GM21360 (cell line): Measurements from ENCODE around the gene APBA2.

Source experiments
- ATAC-seq: cut with Tn5 transposase; IDR thresholded peaks from one replicate; pipeline ENCODE4 v1.9.1; 2021; ENCODE audit warnings: mild to moderate bottlenecking, moderate library complexity; ENCODE audit not compliant: unreplicated experiment

Gene APBA2

DNA sequence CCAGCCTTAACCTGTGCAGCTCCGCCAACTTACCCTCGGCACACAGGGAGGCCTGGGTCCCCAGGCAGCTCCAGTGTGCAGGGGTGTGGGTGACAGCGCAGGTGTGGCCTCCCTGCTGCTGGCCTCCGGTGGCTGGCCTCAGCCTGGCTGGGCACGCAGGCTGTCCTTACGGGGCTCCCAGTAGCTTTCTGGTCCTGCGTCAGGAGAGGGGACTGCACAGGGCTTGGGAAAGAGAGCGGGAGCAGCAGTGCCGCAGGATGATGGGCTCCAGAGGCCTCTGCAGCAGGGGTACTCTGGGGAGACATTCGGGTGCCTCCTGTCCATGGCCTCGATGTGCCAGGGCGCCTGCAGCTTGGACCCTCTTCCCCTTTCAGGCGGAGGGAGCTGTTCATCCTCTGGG lies 9.4 kb downstream of the APBA2 start:
- ATAC-seq, result no peak

DNA sequence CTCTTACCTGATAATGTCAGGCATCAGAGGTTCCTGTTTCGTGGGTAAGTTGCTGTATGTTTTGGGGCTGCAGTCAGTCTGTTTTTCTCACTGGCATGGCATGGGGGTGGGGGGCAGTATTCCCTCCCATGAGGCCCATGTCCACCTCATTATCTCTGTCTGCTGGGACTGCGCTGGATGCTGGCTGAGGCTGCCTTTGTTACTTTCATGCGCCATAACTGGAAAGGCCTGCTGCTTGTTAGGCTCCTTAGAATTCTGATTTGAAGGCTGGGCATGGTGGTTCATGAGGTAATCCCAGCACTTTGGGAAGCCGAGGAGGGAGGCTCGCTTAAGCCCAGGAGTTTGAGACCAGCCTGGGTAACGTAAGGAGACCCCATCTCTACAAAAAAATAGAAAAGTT lies 9.8 kb downstream of the APBA2 start:
- no peak for ATAC-seq

DNA sequence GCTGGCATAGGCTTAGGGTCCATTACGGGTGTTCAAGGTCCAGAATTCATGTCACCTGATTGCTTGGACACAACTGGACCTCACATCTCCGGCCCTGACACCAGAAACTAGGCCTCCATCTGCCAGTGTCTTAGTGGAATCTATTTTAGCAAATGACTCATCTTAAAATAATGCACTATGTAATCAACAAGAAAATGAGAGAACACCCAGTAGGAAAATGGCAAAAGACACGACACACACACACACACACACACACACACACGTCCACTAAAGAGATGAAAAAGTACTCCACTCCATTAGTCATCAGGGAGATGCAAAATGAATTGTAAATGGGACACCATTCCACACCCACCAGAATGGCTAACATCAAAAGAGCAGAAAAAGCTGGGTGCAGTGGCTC lies 11.2 kb downstream of the APBA2 start:
- no peak for ATAC-seq

DNA sequence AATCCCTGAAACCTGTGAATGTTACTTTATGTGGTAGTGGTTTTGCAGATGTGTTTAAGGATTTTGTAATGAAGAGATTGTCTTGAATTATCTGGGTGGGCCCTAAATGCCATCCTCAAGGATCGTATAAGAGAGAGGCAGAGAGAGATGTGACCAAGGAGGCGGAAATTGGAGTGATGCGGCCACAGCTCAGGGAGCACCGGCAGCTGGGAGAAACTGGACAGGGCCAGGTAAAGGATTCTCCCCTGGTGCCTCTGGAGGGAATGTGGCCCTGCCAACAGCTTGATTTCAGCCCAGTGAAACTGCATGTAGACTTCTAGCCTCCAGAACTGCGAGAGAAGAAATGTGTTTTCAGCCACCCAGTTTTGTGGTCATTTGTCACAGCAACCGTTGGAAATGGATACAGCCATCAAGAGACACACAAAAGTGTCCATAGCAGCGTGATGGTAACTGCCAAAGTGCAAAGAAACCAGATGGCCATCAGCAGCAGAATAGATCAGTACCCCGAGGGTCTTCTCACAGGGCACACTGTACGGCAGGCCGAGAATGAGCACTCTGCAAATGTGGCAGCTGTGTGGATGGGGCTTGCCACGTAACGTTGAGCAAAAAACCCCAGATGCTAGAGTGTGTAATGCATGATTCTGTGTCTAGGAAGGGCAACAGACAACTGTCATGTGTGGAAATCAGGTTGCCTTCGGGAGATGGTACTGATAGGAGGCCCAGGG lies 12.2 kb downstream of the APBA2 start:
- ATAC-seq, result no peak

DNA sequence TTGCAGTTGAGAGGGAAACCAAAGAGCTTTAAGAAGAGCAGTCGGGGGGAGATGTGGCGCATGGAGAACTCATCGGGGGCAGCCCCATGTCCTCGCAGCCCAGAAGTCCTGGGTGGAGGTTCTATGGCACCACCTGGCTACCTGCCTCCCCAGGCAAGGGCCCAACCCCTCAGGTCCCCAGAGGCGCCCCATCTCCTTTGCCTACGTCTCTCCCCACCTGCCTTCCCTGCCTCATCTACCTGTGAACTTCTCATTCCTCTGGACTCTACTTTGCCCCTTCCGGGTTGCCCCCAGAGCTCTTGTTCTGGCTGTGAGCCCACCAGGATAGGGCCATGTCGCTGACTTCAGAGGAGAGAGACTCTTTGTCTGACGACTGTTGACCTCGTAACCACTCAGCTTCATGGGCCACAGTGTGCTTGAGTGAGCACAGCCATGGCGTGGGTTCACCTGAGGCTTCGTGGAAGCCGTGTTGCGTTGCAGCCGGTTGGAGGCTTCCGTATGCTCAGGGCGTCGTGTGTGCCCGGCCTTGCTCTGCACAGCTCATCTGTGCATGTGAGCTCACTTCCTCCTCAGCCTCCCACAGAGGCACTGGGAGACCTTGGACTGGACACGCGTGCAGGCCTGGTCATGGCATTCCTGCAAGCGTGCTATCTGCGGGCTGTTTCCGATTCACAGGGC lies 13.4 kb downstream of the APBA2 start:
- ATAC-seq, result no peak

DNA sequence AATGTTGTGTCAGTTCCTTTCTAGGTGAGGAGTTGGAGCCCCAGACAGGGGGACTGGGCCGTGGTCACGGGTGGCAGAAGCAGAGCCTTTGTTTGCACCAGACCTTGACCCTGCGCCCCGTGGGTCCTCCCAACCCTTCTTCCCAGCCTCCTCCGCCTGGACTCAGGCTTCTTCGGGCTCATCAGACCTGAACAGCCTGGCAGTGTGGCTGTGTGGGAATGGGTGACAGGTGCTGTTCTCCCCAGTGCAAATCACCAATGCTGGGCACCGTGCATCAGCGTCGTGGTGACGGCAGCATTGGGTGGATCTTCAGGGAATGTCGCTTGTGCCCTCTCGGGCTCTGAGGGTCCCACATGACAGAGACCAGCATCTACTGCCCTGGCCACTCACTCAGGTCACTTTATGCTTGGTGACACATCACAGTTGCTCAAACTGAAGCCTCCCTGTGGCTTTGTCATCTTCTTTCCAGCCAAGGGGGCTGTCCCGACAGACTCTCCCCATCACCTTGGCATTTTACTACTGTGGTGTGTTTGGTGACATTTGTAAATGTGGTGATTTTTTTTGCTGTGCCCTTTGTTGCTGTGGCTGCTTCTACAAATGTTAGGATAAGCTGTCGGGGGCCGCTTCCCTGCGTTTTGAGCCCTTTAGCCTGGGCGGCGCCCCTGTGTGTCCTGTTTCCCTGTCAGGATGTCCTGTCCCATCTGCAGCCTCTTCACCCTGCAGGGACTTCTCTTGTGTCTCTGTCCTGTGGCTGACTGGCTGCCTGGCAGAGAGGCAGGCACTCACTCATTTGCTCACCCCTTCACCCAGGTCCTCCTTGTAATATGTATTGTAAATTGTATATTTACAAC lies 14.5 kb downstream of the APBA2 start:
- no peak for ATAC-seq

DNA sequence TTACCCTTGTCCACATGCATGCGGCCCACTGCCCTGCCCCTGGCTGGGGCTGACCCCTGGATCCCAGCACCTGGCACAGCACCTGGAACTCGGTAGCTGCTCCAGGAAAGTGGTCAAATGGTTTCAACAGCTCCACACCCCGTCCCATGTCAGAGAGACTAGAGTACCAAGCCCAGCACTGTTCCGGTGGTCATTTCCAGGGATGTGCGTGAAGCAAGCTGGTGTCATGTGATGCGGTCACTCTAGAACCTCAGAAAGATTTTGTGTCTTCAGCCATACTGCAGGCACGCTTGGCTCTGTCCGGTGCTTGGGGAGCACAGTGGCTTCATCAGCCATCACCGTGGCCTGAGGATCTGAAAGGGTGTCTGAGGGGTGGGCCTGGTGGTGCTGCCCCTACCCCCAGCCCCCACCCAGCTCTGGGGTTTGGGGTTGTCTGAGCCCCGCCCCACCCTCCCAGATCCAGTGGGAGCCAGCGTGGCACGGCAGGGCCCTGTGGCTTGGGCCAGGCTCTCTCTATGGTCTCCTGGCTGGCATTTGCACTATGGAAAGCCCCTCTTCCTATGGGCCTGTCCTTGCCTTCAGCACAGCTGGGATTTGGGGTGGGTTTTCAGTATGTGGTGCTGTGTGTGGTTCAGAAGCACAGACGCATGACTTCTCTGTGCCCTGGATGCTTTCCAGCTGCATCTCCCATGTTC lies 15.3 kb downstream of the APBA2 start:
- no peak for ATAC-seq

DNA sequence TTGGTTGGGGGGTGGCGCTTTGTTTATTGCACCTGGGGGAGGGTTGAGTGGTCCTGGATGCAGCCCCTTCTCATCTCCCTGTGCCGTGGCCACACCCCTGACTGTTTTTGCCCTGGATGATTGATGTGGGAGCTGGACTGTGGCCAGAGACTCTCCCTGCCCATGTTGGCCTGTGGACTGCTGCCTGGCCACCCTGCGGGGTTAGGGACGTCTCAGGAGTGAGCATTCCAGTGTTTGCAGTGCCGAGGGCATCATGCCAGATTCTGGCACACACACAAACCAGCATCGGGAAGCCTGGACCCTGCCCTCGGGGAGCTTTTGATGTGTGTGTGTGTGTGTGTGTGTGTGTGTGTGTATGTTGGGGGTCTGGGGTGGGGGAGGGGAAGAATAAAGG lies 15.8 kb downstream of the APBA2 start:
- no peak for ATAC-seq

DNA sequence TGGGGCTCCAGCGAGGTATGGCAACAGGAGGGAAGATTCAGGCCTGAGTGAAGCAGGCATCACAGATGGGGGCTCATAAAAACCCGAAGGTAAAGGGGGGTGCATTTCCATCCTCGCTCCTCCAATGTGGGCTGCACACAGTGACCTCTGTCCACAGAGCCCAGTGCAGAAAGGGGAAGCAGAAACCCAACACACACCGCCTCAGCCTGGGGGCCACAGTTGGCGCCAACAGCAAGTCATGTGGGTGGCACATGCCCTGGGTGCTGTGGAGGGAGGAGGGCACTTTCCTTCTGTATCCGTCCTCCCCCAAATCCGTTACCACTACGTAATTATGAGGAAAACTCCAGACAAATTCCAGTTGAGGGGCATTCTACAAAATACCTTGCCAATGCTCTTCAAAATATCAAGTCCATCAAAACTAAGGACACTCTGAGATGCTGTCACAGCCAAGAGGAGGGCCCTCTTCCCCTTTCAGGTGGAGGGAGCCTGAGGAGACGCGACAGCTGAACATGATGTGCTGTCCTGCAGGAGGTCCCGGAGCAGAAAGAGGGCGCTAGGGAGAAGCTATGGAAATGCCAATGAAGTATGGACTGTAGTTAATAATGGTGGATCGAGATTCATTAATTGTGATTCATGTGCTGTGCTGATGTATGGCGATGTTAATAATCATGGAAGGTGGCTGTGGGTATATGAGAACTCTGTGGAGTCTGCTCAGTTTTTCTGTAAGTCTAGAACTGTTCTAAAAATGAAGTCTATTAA lies 16.4 kb downstream of the APBA2 start:
- no peak for ATAC-seq

DNA sequence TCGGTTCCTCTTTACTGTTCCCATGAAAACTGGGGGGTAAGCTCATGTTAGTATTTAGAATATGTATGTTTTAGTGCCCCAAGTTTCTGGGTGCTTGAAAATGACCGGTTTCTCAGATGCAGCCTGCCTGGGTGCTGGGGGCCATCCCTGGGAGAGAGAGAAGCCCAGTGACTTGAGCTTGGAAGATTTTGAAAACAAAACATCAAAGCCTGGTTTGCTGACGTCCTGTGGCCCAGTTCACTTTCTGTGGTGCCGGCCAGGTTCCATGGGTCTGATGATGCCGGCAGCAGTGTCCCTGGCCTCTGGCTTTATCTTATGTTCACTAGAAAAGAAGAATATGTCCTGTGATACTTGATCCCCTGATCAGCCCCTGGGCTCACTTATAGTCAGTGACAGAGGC lies 17.1 kb downstream of the APBA2 start:
- no peak for ATAC-seq

DNA sequence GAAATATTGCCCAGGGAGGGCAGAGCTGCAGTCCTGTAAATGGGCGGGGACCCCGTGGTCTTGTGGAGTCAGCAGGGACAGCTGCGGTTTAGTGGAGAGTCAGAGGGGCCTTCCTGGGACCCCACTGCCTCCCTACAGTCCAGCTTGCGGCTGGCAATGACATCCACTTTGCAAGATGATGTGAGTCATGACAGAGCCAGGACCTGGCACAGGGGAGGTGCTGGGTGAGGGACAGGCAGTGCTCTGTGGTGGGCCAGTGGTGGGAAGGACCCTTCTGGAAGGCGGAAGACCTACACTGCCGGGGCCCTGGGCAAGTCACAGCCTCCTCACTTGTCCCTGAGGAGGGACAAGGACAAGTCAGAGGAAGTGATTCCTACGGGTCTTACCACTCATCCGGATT lies 17.8 kb downstream of the APBA2 start:
- no peak for ATAC-seq

DNA sequence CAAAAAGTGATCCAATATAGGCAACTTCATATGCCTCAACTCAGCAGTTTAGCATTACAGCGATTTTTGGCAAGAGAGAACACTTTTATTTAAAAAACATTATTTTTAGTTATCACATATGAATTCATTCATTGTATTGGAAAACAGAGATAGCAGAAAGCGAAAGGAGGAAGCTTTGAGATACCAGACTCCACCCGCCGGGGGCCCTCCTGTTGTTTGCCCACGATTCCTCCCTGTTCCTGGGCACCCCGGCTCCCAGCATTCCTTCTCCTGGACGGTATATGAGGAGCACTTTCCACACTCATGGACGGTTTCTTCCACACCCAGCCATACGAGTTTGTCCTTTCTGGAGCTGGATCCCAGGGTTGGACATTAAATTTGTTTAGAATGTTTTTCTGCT lies 18.2 kb downstream of the APBA2 start:
- ATAC-seq, result no peak

DNA sequence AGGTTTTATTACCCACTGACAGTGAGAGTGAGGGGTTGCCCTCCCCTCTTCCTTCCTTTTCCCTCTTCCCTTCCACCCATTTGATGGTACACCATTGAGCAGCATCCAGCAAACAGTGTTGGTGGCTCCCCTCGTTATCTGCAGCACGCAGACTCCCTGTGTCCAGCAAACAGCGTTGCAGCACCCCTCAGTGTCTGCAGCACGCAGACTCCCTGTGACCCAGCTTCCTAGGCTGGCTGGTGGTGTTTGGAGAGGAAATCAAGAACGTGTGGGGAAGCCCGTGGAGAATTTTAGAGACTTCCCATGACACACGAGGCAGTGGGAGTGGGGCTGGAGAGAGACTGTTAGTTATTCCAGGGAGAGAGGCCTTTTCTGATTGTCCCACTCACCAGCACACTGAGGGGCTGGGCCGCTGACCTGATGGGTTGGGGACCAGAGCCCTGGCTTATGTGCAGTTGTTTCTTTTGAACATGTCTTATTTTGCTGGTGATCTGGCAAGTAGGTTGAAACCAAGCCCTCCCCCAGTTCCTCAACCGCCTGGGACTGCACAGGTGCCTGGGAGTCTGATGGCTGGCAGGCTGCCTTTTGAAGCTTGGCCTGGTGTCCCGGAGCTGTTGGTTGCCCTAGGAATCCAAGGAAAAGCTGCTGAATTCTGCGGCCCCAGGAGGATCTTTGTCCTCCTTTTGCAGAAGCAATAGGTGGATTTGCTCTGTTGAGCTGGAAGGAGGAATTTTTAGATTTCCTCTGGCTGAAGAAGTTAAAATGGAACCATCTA lies 19.0 kb downstream of the APBA2 start:
- ATAC-seq, result no peak

DNA sequence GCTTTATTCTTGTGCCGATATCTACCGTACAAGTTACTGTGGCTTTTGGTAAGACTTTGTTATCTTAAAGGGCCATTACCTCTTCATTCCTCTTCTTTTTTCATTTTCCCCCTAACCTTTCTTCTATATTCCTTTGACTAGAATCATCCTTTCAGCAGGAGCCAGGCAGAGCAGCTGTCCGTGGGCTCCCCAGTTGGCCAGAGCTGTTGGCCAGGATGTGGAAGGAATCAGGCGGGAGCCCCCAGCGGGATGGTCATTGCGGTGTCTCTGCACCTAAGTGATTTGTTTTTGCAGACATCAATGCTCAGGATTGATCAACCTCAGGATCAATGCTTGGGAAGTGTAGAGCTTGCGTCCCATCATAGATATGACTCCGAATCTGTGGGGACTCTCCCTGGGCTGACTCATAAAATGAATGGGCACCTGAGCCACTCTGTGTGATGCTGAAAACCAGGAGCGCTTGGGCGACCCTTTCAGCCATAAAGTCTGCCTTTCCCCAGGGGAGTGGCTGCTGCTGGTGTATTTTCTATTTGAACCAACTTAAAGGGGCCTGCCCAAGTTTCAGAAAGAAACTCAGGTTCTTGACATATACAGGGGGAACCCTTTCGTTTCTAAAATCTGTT lies 21.7 kb downstream of the APBA2 start:
- no peak for ATAC-seq

DNA sequence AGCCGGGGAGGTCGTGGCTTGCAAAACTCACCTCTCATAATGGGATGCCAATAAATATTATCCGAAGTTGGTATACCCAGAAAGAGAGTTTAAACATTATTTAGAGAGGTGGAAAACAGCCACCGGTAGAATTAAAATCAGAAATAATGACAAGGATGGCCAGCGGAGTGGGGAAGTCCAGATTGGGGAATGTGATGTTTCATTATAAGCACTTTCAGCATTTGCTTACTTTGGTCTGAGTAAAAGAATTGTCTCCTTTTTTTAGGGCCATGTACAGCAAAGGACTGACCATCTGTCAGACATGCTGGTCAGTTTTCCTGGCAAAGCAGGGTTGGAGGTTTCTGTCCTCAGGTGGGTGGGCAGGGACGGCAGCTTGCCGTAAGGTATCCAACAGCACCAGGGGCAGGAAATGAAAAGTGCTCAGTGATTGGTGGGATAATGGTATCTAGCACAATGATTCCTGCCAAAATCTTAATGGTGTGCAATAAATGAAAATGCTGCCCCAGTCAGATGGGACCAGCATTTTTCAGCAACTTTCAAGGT lies 24.3 kb downstream of the APBA2 start:
- ATAC-seq, result no peak

DNA sequence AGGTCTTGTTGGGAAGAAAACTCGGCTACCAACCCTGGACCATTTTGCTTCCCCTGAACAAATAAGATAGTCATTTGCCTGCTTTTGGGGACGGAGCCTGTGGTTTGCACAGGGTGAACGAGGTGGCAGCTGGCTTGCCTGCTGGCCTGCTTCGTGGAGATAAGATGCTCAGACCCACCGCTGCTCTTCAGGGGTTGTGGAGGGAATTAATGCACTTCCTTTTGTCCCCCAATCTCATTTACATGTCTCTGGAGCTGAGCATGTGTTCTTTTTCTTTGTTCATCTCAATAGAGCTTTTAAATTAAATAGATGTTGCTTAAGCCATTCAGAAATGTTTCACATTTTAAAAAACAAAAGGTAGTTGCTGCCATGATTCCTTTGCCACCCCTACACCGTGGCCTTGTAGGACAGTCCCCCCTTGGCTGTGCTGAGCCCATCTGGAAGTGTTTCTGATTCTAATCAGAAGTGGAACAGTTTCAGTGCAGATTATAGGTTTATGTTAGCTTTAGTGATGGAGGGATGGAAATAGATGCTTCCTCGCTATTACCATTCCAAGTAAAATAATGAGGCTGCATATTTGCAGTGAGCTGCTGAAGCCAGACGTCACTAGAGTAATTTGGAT lies 25.6 kb downstream of the APBA2 start:
- ATAC-seq, result no peak

DNA sequence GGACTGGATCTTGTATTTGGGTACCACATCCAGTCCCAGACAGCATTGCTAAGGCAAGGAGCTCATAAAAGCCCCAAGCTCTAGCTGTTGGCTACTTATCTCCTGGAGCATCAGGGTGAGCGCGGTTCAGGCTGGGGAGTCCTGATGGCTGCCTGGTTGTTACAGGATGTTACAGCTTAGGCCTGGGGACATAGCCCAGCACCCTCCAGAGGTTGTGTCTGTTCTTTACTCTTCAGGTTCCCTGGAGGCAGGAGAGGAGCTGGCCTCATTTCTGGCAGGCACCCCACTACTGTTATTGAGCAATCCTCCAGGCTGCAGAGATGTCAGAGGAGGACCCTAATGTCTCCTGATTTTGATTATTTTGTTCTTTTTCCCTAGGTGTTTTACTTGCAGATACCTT lies 26.6 kb downstream of the APBA2 start:
- ATAC-seq, result no peak

DNA sequence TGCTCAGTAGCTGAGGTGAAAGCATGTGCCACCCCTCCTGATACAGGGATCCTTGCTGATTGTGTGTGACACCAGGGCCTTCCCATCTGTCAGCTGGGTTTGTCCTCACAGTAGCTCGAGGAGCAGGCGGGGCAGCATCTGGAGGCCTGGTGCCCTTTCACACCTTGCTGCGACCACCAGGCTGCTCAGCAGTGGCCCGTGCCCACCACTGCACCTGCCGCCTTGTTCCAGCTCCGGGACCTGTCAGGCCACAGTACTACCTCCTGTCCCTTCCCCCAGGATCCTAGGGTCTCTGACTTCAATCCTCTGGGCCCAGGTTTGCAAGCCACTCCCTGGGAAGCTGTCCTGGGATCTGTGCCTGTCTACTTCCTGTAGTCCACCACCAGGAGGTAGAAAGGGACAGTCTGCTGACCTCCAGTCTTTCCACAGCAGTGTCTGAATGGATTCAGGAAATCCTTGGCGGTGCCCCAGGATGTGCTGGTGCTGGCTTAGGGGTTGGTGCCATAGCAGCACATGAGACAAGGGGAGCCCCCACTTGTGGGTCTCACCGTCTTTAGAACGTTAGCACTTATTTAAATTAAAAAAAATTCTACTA lies 27.5 kb downstream of the APBA2 start:
- no peak for ATAC-seq
